ENCODE measurements around the gene SLC16A10. TPM values are rescaled to one million over a fixed set of nuclear protein-coding genes. Genes with fewer than 3 reads are reported as not detected.
A peak's percentile ranks its signal among the peaks of the same experiment; 100 is the strongest.
"Not testable (repeated sequence)": the region's sequence is repeated elsewhere in the genome, so short reads cannot be mapped to it uniquely, and the experiment has no call there.

The SLC16A10 gene
- total RNA-seq, 1 donor from 2014 or later, result 8.6 TPM

- DNase-seq, result not testable (repeated sequence)
Observed at GRCh38 chr6:111134236-111134869, 47.0 kb downstream of the SLC16A10 start.

GRCh38 chr6:111137489-111138093, 50.3 kb downstream of the SLC16A10 start:
- not testable (repeated sequence) for DNase-seq

- no peak for DNase-seq
Observed at GRCh38 chr6:111147440-111147839, 60.1 kb downstream of the SLC16A10 start.

GRCh38 chr6:111148110-111148509, 60.8 kb downstream of the SLC16A10 start:
- no peak for DNase-seq

GRCh38 chr6:111150577-111150976, 63.3 kb downstream of the SLC16A10 start:
- no peak for DNase-seq

- no peak for DNase-seq
Observed at GRCh38 chr6:111154981-111155380, 67.7 kb downstream of the SLC16A10 start.

- no peak for DNase-seq
Observed at GRCh38 chr6:111157412-111157811, 70.1 kb downstream of the SLC16A10 start.

GRCh38 chr6:111159633-111160032, 72.3 kb downstream of the SLC16A10 start:
- no peak for DNase-seq

- DNase-seq, result no peak
Observed at GRCh38 chr6:111161650-111162049, 74.3 kb downstream of the SLC16A10 start.

GRCh38 chr6:111162504-111162903, 75.2 kb downstream of the SLC16A10 start:
- no peak for DNase-seq

GRCh38 chr6:111171577-111172400, 84.5 kb downstream of the SLC16A10 start:
- no peak for DNase-seq

GRCh38 chr6:111172563-111172962, 85.3 kb downstream of the SLC16A10 start:
- no peak for DNase-seq

- no peak for DNase-seq
Observed at GRCh38 chr6:111173341-111173740, 86.0 kb downstream of the SLC16A10 start.

- DNase-seq, result no peak
Observed at GRCh38 chr6:111173946-111174345, 86.6 kb downstream of the SLC16A10 start.

GRCh38 chr6:111175109-111175508, 87.8 kb downstream of the SLC16A10 start:
- DNase-seq, result peak; percentile 42

- DNase-seq, result no peak
Observed at GRCh38 chr6:111176038-111176759, 88.9 kb downstream of the SLC16A10 start.

- DNase-seq, result no peak
Observed at GRCh38 chr6:111176760-111177099, 89.4 kb downstream of the SLC16A10 start.

- no peak for DNase-seq
Observed at GRCh38 chr6:111177131-111177530, 89.8 kb downstream of the SLC16A10 start.

GRCh38 chr6:111183702-111184517, 96.6 kb downstream of the SLC16A10 start:
- no peak for DNase-seq

GRCh38 chr6:111184827-111185532, 97.7 kb downstream of the SLC16A10 start:
- no peak for DNase-seq

GRCh38 chr6:111185954-111186353, 98.7 kb downstream of the SLC16A10 start:
- no peak for DNase-seq
